ENCODE data around the gene PHC2.
A peak's percentile ranks its signal among the peaks of the same experiment; 100 is the strongest.

The PHC2 gene

DNA sequence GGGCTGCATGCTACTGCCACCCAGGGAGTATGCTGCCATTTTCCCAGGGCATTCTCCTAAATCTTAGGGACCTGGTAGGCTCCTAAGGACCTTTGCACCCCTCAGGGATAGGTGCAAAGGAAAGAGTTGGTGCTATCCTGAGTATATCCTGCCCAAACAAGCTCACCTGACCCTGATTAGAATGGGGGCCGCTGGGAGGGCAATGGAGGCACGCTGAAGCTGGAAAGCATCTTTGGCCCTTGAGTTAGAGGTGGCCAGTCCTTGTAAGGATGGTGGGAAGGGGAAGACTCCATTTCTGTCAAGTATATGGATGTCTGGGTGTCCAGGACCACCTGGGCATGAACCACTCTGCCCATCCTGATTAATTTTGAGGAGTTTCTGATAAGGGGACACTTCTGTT lies 61.1 kb downstream of the PHC2 start:
- DNase-seq (ENCODE audit: low read depth in 2 of 2) = no peak

DNA sequence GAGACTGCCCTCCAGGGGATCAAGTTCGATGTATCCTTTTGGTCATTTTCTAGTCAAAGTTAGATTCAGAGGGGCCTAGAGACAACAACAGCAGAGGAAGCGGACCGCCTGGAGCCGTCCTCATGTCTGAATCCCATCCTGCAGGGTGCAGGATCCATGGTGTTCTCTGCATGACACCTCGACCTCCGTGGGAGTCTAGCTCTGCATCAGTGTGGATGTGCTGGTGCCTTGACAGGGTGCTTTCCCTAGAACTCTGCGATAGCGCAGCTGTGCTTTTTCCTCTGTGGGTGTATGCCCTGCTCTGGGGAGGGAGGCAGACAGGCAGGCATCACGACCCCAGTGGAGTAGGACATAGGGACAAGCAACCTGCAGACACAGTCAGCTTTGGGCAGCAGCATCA lies 61.8 kb downstream of the PHC2 start:
- DNase-seq (ENCODE audit: low read depth in 2 of 2) = no peak

DNA sequence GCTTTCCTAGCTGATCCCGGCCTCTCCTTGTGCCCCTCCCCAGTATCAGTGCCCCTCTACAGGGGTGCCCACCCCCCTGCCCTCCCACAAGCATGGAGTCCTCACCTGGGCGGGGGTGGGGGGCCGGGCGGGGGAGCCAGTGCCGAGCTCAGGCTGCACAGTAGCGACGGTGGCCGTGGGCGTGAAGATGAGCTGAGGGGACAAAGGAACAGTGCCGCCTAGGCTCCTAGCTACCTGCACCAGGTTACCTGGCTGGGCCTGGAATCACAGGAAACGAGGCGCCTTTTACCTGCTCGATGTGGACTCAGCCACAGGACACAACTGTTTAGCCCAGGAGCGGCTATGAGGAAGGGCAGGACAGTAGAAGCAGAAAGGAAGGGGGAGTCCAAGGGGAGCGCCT lies 62.5 kb downstream of the PHC2 start:
- DNase-seq (ENCODE audit: low read depth in 2 of 2) = no peak

DNA sequence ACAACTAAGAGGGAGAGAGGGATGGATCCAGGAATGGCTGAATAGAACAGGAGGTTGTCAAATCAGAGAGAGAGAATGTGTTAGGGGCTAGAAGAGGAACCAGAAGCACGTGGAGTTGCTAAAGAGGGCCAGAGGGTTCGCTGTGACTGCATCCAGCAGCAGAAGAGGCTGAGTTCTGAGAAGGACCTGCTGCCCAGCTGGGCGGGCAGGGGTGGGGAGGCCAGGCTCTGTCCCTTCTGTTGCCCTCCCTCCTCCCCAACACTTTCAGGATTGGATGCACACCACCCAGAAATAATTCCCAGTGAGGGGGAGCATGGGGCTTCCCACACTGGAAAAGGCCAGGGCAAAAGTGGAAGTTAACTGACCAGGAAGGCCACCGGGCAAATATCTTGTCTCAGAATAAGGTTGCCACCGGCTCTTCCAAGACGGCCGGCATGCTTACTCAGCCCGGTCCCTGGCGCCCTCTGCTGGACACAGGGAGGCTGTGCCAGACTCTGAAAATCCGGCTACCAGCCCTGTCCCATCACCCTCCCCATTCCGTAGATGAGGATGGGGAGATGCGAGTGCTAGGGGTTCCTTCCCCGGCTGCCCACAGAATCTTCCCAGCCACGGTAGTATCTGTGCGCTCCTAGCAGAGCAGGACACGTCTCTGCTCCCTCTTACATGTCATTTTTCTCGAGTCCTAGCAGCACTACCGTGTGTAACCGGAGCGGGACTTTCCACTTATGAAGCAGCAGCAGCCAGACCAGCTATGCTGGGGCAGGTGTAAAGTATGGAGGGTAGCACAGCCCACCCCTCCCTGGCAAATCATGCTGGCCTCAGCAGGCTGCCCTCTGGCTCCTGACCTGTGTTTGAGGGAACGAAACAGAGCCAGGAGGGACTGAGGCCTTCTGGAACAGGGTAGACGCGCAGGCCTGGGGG lies 63.1 kb downstream of the PHC2 start:
- DNase-seq (ENCODE audit: low read depth in 2 of 2) = peak; percentile 85 to 86

DNA sequence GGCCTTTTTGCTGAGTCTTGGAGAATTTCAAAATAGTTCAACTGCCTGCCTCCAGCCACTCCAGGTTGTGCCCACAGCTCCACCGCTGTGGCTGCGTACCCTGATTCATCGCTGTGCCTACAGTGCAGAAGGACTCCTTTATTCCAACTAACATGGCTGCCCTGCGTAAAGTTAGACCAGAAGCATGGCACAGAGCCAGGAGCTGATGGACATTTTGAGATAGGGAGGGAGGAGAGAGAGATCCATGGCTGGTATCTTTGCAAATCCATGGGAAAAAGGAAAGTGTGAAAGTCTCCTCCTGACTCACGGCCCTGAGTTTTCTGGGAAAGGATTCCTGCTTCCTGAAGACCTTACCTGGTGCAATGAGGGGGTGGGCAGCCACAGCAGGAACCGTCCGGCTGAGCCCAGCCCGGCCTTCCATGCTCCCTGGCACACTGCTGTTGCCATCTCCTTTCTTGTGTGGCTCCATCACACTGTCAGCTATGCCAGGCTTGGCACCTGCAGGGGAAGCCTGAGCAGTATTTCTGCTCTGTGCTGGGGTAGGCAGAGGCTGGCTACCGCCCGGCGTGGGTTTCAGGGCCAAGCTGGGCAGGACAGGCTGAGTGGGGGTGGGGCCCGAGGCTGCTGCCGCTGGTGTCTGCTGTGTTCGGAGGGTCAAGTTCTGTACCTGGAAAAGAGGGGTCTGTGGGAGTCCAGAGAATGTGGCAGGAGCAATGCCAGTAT lies 64.0 kb downstream of the PHC2 start:
- DNase-seq (ENCODE audit: low read depth in 2 of 2) = no peak

DNA sequence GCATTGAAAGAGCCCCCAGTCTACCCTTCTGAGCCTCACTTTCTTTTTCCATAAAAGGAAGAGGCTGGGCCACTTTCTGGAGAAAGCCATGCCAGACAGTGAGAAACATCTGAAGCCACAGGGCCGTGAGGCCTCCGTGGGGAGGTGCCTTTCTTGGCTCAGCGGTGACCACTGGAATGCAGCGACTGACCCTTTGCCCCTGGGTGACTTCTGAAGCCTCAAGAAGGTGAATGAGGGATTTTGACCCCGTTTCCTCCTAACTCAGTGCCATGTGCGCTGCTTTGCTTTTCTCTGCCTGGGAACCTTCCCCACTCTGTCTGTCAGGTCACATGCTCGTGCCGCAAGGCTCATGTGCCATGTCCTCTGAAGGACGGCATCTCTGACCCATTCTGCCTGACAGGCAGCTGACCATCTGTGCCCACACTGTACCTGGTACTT lies 65.3 kb downstream of the PHC2 start:
- DNase-seq (ENCODE audit: low read depth in 2 of 2) = no peak

DNA sequence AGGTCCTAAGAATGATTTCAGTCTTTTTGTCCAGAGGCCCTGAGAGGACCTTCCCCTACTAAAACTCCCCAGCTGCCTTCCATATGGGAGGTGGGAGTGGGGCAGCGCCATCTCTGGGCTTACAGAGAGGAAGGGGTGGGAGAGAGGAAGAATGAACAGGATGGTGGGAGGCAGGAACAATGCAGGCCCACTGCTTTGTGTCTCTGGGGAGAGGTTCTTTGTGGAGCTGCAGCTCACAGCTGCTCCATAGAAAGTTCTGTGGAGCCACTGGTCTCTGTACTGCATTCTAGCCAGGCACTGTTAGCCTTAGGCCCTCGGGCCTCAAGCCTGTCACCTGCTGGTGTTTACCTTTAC lies 66.4 kb downstream of the PHC2 start:
- DNase-seq (ENCODE audit: low read depth in 2 of 2) = no peak

DNA sequence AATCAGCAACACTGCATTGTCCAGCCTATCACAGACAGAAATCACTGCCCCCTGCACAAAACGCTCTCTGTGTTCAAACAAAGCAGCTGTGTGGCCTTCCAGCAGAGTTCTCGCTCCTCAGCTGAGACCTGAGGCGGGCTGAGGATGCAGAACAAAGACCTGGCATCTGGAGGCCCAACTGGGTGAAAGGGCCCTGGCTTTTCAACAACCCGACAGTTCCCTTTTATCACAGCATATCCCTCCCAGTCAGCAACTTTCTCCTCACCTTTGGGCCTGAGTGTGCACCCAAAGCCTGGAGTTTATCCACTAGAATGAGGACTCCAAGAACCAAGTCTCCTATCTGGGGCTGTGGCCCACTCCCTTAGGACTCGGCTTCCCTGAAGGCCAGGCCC lies 67.4 kb downstream of the PHC2 start:
- DNase-seq (ENCODE audit: low read depth in 2 of 2) = no peak

DNA sequence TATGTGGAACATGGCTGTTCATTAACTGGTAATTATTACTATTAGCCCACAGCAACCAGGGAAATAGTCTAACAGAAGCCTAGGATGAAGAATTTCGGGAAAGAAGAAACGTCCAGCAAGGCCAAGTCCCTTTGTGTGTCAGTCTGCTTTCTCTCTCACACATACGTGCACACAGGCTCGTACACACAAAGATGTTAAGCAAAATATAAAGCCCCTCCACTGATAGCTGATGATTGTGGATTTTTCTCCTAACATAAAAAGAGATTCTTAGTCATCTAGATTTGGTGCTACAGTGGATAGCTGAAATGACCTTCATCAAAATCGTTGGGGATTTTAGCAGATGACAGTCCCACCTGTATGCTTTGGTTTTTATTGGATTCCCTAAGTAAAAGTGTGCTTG lies 67.9 kb downstream of the PHC2 start:
- no peak for DNase-seq (ENCODE audit: low read depth in 2 of 2)

DNA sequence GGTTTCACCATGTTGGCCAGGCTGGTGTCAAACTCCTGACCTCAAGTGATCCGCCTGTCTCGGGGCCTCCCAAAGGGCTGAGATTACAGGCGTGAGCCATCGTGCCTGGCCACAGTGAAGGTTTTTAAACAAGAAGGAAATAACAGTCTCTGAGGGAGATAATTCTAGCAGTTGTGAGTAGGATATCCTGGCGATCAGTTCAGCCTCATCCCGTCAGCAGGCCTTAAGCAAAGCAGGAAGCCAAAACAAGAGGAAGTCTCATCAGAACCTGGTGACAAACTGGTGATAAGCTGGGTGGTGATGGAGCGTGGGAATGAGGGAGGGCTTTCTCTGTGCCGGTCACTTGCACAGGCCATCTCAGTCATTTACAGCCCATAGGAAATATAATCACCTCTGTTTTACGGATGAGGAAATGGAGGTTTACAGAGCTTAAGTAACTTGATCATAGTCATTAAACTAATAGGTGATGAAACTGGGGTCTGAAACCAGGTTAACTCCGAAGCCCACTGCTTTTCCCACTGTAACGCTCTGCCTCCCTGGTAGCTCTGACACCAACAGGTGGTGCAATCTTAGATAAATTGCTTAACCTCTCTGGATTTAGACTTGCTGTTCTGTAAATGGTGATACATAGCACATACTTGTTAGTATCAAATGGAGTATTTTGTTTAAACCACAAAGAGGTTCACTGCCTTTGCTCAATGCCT lies 69.2 kb downstream of the PHC2 start:
- no peak for DNase-seq (ENCODE audit: low read depth in 2 of 2)

DNA sequence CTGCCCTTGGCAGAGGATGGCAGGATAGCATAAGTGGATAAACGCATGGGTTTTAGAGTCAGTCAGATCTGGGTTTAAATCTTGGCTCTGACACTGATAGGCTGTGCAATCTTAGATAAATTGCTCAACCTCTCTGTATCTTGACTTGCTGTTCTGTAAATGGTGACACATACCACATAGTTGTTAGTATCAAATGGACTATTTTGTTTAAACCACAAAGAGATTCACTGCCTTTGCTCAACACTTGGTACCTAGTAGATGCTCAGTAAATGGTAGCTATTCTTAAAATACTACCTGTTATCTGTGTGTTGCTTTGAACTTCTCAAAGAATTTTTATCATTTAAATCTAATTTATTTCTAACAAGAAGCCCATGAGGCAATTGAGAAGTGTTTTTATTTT lies 70.5 kb downstream of the PHC2 start:
- DNase-seq (ENCODE audit: low read depth in 2 of 2) = no peak

DNA sequence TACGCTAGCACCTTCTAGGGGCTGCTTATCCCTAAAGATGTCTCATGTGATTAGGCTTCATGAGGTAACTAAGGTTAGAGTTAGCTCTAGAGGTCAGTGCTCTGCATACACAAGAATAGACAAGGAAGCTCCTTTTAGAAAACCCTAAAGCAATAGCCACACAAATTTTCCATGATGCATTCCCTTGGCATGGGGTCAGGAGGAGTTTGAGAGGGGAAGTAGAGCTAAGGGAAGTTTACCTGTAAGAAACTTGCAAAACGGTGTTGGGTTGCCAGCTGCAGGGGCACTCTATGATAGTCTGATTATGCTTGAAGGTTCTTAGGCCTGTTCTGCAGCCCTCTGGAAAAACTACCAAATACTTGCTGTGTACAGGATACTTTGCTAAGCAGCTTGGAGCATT lies 71.0 kb downstream of the PHC2 start:
- DNase-seq (ENCODE audit: low read depth in 2 of 2) = no peak

DNA sequence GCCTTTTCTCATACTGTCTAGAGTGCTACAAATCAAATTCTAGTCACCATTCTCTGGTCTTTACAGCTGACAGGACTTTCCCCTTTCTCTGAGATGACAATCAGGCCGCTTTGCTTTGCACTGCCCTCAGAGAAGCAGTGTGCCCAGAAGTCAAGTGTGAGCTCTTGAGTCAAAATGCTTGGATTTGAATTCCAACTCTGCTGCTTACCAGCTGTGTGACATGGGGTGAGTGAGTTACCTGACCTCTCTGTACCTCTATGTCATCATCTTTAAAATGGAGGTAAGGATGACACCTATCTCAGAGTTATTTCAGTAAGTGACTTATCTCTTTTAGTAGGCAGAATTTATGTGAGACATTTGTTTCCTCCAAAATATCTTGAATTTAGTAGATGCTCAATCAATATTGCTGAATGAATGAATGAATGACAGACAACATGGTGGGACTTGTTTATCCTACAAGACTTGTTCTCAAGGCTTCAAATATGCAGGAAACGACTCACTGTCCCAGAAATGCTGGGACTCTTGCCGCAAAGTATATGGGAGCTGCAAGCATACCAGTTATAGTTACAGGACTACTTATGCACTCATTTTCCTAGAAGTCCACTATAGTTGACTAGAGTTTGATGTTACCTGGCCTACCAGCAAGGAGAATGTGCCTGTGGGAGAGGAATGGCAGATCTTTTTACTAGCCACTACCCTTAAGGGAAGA lies 71.9 kb downstream of the PHC2 start:
- DNase-seq (ENCODE audit: low read depth in 2 of 2) = no peak

DNA sequence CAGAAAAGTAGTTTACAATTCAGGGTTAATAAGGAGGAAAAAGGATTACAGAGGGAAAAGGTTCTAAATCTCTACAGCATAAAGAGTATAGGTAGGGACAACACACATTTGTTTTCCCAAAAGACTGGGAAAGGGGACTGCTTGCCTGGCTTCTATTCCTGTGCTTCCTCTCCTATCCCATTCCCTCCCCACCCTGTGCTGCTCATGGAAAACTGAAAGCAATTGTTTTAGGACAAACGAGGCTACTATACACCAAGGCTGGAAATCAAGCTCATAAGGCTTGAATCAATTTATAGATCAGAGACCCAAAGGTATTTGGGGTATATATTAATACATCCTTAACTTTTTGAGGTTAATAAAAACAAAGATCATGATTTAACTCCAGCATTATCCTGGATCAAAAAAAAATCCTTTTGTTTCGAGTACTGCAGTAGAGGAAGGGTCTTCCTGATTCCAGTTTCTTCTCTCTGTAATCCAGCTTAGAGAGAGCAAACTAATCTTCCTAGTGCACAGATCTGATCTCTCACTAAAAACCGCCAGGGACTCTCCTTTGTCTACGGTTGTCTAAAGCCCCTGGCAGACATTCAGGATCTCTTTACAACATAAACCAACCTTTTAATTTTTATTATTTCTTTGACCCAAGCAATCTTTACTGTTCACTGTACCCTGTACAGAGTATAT lies 72.6 kb downstream of the PHC2 start:
- DNase-seq (ENCODE audit: low read depth in 2 of 2) = no peak

DNA sequence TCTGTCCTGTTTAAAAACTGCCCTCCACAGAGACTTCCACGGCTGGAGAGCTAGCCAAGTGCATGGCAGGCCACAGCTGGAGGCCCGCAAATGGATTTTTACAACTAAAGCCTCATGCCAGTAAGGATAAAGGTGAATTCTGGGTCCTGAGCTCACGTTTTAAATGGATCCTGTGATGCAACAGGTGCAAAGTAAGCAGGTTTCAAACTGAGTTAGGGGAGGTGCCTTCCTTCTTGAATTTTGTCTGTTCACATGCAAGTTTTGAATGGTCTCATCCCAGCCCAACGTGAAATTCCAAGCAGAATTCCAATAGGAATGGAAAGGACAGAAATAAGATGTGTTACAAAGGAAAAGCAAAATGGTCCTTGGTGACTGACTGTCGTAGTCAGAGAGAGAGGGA lies 73.8 kb downstream of the PHC2 start:
- DNase-seq (ENCODE audit: low read depth in 2 of 2) = no peak

DNA sequence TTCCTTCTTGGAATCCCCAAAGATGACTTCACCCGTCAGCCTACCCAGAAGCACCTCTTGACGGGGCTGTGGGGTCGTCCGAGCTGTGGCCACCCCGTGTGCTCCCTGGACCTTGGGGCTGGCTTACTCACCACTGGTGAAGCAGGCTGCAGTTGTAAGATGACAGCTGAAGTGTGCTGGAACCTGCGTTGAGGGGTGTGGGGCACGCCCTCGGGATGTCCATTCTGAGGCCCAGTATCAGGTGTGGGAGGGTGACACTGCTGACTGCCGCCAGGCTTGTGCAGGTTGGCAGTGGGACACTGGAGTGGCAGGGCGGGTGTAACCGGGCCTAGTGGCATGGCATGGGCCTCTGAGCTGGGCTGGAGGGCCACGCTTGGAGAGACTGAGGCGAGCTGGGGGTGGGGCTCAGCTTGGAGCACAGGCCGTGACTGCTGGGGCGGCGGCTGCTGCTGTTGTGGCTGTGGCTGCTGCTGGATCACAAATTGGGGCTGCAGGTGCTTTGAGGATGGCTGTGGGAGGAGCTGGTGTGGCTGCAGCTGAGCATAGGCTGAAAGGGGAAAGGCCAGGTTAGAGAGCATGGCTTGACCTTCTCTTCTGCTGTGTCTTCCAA lies 76.1 kb downstream of the PHC2 start:
- no peak for DNase-seq (ENCODE audit: low read depth in 2 of 2)

DNA sequence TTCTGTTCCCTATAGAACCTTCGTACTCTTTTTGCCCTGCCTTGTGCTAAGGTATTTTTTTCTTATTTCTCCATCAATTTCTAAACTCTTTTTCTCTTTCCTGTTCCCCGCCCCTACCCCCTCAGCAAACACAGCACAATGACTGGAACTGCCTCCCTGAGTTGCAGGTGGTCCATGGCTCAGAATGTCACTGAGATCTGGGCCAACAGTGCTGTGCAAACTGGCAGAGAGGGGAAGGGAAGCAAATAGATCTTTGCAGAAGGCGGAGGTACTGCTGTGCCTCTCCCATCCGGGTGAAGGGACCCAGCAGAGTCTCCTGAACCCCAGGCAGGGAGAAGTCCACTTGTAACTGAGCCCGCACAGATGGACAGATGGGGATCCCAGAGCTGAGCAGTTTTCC lies 77.4 kb downstream of the PHC2 start:
- DNase-seq (ENCODE audit: low read depth in 2 of 2) = no peak

DNA sequence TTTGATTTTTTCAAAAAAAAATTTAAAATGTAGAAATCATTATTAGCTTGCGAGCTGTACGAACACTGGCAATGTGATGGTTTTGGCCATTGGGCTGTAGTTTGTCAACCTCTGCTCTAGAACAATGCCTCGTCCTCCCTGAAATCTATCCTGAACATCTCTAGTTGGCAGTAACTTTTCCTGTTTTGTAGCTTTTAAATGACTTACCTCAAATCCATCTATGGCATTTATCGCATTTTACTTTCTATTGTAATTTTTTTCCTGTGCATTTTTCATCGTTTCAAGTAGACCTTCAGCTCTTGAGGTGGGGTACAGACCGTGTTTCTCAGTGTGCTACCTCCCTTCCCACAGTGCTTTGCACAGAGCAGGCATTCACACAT lies 79.6 kb downstream of the PHC2 start:
- DNase-seq (ENCODE audit: low read depth in 2 of 2) = no peak

DNA sequence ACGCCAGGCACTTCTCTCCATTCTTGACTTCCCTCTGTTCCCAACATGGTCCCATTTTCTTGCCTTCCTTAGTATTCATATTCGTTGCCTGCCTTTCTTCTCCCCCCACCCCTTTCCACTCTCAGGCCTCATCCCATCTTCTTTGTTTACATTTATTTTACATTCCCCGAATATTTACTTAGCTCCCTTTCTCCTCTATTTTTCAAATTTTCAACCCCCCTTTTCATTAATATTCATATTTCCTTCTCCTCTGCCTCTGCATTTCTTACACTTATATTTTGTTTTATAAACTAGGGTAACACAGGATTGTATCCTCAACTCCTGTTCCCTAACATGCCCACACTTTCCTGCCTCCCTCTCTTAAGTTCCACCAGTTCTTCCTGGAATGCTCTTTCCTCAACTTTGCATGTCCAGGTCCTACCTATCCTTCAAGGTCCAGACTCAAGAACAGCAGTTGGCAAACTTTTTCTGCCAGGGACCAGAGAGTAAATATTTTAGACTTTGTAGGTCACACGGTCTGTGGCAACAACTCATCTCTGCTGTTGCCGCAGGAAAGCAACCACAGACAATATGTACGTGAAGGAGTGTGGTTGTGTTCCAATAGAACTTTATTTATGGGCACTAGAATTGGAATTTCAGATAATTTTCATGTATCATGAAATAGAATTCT lies 80.1 kb downstream of the PHC2 start:
- no peak for DNase-seq (ENCODE audit: low read depth in 2 of 2)

DNA sequence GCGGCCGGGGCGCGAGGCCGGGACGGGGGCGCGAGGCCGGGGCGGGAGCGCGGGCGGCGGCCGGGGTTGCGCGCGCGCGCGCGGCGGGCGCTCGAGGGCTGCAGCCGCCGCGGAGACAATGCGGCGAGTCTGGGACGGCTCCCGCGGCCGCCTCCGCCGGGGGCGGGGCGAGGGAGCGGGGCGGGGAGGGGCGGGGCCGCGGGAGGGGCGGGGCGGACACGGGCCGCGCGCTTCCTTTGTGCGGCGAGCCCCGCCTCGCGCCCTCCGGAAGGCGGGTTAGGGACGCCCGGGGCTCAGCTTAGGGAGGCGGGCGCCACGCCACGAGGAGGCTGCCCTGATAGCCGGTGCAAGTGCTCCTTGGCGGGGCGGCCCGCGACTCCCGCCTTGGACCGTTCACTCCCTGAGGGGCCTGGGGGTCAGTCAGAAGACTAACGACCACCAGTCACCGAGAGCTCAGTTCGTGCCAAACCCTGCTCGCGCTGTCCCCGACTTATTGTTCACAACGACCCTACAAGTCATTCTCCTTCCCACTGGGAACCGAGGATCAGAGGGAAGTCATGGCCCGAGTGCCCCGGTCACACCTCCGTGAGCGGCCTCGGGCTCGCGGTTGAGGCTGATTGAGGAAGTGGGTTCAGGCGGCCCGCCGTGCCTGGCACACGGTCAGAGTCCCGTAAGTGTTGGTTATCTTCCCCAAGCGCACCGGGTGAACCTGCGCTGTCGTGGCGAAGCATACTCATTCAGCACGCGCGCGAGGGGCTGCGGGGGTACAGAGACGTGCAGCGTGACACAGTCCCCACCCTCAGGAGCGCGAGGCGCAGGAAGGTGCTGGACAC lies 80.9 kb downstream of the PHC2 start:
- DNase-seq (ENCODE audit: low read depth in 2 of 2) = peak; percentile 67 to 74

Data from stimulated activated CD4-positive, alpha-beta T cell treated with anti-CD3 and anti-CD28 coated beads, Interleukin-1b, Interleukin-23, amount 100 ng/mL, for 4 hours (primary cell).